Loucy (cell line): Measurements from ENCODE around the gene XG.

Experiments
- H2AFZ ChIP-seq: fragments of 200-600 bp; sonication (generic); 2 replicates; pipeline ENCODE4 v1.6.0; 2016; ENCODE audit warnings: antibody characterized with exemption, mild to moderate bottlenecking, low read length, moderate library complexity
- H3F3A ChIP-seq: fragments of 200-600 bp; 2 replicates; pipeline ENCODE4 v1.6.0; 2016; ENCODE audit warnings: antibody characterized with exemption, low read depth, mild to moderate bottlenecking
- H3K27me3 ChIP-seq: fragments of 200-600 bp; sonication (generic); 2 replicates; pipeline ENCODE4 v1.6.1; 2014; ENCODE audit warnings: low read length, mild to moderate bottlenecking; ENCODE audit not compliant: insufficient read depth, poor library complexity, severe bottlenecking
- H3K36me3 ChIP-seq: fragments of 200-600 bp; sonication (generic); 2 replicates; pipeline ENCODE4 v1.6.1; 2016; ENCODE audit warnings: low read length; ENCODE audit not compliant: insufficient read depth
- H3K4me1 ChIP-seq: fragments of 200-600 bp; sonication (generic); 2 replicates; pipeline ENCODE4 v1.5.1; 2014; ENCODE audit warnings: low read length, mild to moderate bottlenecking; ENCODE audit not compliant: insufficient read depth, poor library complexity, severe bottlenecking
- H3K4me2 ChIP-seq: fragments of 200-600 bp; sonication (generic); 2 replicates; pipeline ENCODE4 v1.6.0; 2014; ENCODE audit warnings: antibody characterized with exemption, low read length, low read depth, mild to moderate bottlenecking; ENCODE audit not compliant: poor library complexity, severe bottlenecking
- H3K4me3 ChIP-seq: fragments of 200-600 bp; sonication (generic); 2 replicates; pipeline ENCODE4 v1.5.1; 2014; ENCODE audit warnings: low read length, mild to moderate bottlenecking, mixed read lengths; ENCODE audit not compliant: poor library complexity, severe bottlenecking
- H3K79me2 ChIP-seq: fragments of 200-600 bp; sonication (generic); 2 replicates; pipeline ENCODE4 v1.6.1; 2014; ENCODE audit warnings: low read length; ENCODE audit not compliant: insufficient read depth
- H3K9ac ChIP-seq: fragments of 200-600 bp; sonication (generic); 2 replicates; pipeline ENCODE4 v1.6.0; 2014; ENCODE audit warnings: mild to moderate bottlenecking, low read depth, low read length, moderate library complexity; ENCODE audit not compliant: poor library complexity, severe bottlenecking
- H3K9me2 ChIP-seq: fragments of 200-600 bp; sonication (generic); replicated peaks from 2 replicates; pipeline ENCODE4 v1.6.1; 2016; ENCODE audit warnings: low read depth, low read length, mixed read lengths
- H3K9me3 ChIP-seq: fragments of 200-600 bp; sonication (generic); 2 replicates; pipeline ENCODE4 v1.6.1; 2014; ENCODE audit warnings: mild to moderate bottlenecking, antibody characterized with exemption, low read length, low read depth; ENCODE audit not compliant: insufficient read depth
- H4K20me1 ChIP-seq: fragments of 200-600 bp; sonication (generic); 2 replicates; pipeline ENCODE4 v1.6.0; 2014; ENCODE audit warnings: antibody characterized with exemption, low read length, mild to moderate bottlenecking; ENCODE audit not compliant: insufficient read depth, poor library complexity, severe bottlenecking
- EZH2phosphoT487 ChIP-seq: fragments of 200-600 bp; IDR thresholded peaks from 2 replicates; pipeline ENCODE4 v1.6.1; 2018; ENCODE audit warnings: antibody characterized with exemption, mild to moderate bottlenecking, moderate library complexity, borderline replicate concordance
- TF ChIP-seq, protein P1 (sequence below): fragments of 200-600 bp; sonication (generic); conservative IDR thresholded peaks from 2 replicates; pipeline ENCODE4 v1.5.1; 2014; ENCODE audit warnings: mild to moderate bottlenecking, antibody characterized with exemption, low read length

Gene XG

DNA sequence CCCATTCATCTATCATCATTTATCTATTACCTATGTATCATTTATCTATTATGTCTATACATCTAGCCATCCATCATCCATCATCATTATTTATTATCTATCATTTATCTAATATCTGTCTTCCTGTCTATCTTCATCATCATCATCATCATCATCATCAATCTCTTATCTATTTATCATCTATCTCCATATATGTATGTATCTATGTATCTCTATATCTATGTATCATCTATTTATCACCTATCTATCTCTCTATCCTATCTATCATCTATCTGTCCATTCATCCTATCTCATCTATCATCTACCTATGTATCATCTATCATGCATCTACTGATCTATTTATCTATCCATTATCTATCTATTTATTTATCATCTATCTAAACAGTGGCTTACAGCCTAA, 73.0 kb downstream of the XG start:
- H3K4me2 ChIP-seq, result no peak overlapping the region
- H3K27me3 ChIP-seq, result no peaks in the 10 kb centered on the region
- no peaks in the 10 kb centered on the region for H3K9me3 ChIP-seq
- H3K4me1 ChIP-seq, result no peaks in the 10 kb centered on the region
- H3K4me3 ChIP-seq, result no peak overlapping the region
- H4K20me1 ChIP-seq, result no peaks in the 10 kb centered on the region
- no peaks in the 10 kb centered on the region for H3K36me3 ChIP-seq
- no peak overlapping the region for H2AFZ ChIP-seq
- H3K9ac ChIP-seq, result no peak overlapping the region
- H3F3A ChIP-seq, result no peaks in the 10 kb centered on the region
- H3K9me2 ChIP-seq, result no peaks in the 10 kb centered on the region
- no peaks in the 10 kb centered on the region for H3K79me2 ChIP-seq
- TF ChIP-seq, protein P1, sequence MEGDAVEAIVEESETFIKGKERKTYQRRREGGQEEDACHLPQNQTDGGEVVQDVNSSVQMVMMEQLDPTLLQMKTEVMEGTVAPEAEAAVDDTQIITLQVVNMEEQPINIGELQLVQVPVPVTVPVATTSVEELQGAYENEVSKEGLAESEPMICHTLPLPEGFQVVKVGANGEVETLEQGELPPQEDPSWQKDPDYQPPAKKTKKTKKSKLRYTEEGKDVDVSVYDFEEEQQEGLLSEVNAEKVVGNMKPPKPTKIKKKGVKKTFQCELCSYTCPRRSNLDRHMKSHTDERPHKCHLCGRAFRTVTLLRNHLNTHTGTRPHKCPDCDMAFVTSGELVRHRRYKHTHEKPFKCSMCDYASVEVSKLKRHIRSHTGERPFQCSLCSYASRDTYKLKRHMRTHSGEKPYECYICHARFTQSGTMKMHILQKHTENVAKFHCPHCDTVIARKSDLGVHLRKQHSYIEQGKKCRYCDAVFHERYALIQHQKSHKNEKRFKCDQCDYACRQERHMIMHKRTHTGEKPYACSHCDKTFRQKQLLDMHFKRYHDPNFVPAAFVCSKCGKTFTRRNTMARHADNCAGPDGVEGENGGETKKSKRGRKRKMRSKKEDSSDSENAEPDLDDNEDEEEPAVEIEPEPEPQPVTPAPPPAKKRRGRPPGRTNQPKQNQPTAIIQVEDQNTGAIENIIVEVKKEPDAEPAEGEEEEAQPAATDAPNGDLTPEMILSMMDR, result no peak
- TF ChIP-seq EZH2phosphoT487, result no peak

DNA sequence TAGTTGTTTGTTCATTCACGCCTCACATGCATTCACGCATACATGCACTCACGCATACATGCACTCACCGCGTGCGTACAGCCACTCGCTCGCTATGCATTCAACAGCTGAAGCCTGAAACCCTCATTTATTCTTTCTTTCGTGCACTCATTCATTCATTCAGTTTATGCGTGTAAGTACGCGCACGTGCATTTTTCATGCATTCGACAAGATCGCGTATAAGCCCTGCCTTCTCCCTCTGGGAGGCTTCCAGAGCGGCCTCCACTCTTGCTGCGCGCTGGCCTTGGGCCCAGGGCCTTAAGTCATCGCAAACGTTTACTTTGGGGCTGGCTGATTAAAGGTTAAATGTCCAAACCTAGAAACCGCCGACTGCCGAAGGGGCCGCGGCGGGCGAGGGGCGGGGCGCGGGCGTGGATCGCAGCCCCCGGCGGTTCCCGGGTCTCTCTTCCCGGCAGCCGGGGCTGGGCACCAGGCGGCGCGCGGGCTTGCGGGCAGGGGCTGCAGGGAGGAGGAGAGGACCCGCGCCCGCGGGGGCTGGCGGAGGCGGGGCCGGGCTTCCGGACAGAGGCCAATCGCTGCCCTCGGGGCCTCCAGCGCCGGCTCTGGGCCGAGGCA, 76.6 kb downstream of the XG start, which contains the start of gene GYG2:
Gene GYG2 (plus strand): TSS at position 587 of the 615 bp plus-strand sequence. CDS start 1,259 bp downstream, outside the sequence.
- Histone ChIP-seq H3K36me3 (no peaks in the 10 kb centered on the region), H3K9me2 (no peaks in the 10 kb centered on the region), H3K79me2 (no peaks in the 10 kb centered on the region), H2AFZ (no peak within 1 kb of the TSS), H3K27me3 (no peaks in the 10 kb centered on the region), H4K20me1 (no peaks in the 10 kb centered on the region), H3K9ac (no peak within 1 kb of the TSS), H3K4me2 (no peak within 1 kb of the TSS), H3K9me3 (no peaks in the 10 kb centered on the region), H3F3A (no peaks in the 10 kb centered on the region), H3K4me3 (no peak within 1 kb of the TSS), H3K4me1 (no peaks in the 10 kb centered on the region)
- TF ChIP-seq, protein P1, result no peak
- no peak for TF ChIP-seq EZH2phosphoT487

DNA sequence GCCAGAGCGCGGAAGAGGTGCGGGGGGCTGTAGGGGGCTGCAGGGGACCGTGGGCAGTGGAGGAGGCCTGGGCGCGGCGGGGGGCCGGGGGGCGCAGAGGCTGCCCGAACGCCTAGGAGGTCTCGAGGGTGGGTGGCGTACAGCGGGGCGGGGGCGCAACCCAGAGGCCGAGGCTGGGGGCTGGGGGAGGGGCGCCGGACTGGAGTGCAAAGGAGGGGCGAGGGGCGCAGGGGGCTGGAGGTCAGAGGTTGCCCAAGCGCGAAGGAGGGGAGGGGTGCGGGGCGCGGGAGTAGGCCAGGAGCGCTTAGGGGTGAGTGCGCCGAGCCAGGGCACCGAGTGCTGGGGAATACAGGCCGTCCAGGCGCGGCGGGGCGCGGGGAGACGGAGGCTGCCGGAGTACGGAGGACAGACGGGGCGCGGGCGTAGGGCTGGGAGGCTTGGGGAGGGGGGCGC, 77.1 kb downstream of the XG start:
- H3K4me1 ChIP-seq, result no peaks in the 10 kb centered on the region
- H3K9ac ChIP-seq, result no peak overlapping the region
- H3K4me2 ChIP-seq, result no peak overlapping the region
- no peak overlapping the region for H2AFZ ChIP-seq
- no peak overlapping the region for H3K4me3 ChIP-seq
- no peaks in the 10 kb centered on the region for H3K79me2 ChIP-seq
- H3K27me3 ChIP-seq, result no peaks in the 10 kb centered on the region
- H3F3A ChIP-seq, result no peaks in the 10 kb centered on the region
- TF ChIP-seq EZH2phosphoT487, result no peak
- TF ChIP-seq, protein P1, result no peak
- no peaks in the 10 kb centered on the region for H3K9me3 ChIP-seq
- no peaks in the 10 kb centered on the region for H4K20me1 ChIP-seq
- no peaks in the 10 kb centered on the region for H3K9me2 ChIP-seq
- H3K36me3 ChIP-seq, result no peaks in the 10 kb centered on the region
